Psoas muscle (tissue), 8 donors: ENCODE data around the gene AREL1. TPM values are rescaled to one million over a fixed set of nuclear protein-coding genes. Genes with fewer than 3 reads are reported as not detected.

Experiments
- ATAC-seq, 4 donors: fragments of 200-7000 bp; cut with Tn5 transposase; one replicate each; pipeline ENCODE4 v1.9.1; 2020; ENCODE audit warnings: moderate library complexity in 3 of 4, mild to moderate bottlenecking in 2 of 4
- DNase-seq, 2 donors: peaks; one replicate each; pipeline ENCODE4 v3.0.0-alpha.2; 2020
- H3K27ac ChIP-seq: fragments of 200-600 bp; one replicate; pipeline ENCODE4 v1.8.0; 2022
- H3K27me3 ChIP-seq, 3 donors: fragments of 200-600 bp in 1 of 3; one replicate each; pipeline versions ENCODE4 v1.6.1 to v1.8.0; 2013 to 2022; ENCODE audit warnings: low read length in 2 of 3, mild to moderate bottlenecking in 2 of 3, moderate library complexity in 1 of 3; ENCODE audit not compliant: insufficient read depth in 3 of 3
- H3K36me3 ChIP-seq, 2 donors: fragments of 200-600 bp in 1 of 2; one replicate each; pipeline versions ENCODE4 v1.6.1 to v1.8.0; 2013 to 2022; ENCODE audit warnings: low read depth in 1 of 2, mild to moderate bottlenecking in 1 of 2, moderate library complexity in 1 of 2; ENCODE audit not compliant: insufficient read depth in 1 of 2
- H3K4me1 ChIP-seq: fragments of 200-600 bp; one replicate; pipeline ENCODE4 v1.8.0; 2022
- H3K4me3 ChIP-seq: fragments of 200-600 bp; one replicate; pipeline ENCODE4 v1.8.0; 2022; ENCODE audit warnings: mild to moderate bottlenecking
- H3K9me3 ChIP-seq: fragments of 200-600 bp; one replicate; pipeline ENCODE4 v1.8.0; 2022
- CTCF ChIP-seq: fragments of 200-600 bp; IDR thresholded peaks from one replicate; pipeline ENCODE4 v1.8.0; 2022; ENCODE audit warnings: antibody characterized with exemption
- WGBS, 3 donors: extraction: QIAGEN DNeasy Blood & Tissue Kit; methylation state at CpG; one replicate each; pipeline versions ENCODE4 v1.1.6 to v1.1.7; 2013; 5-methylcytosine and 5-hydroxymethylcytosine counted together
- intact Hi-C, 2 donors: fragments of 100-400 bp; cut with DNase I; formaldehyde crosslinking; loops; one replicate each; pipeline versions ENCODE4 v1.11.0 to v1.14.2; 2022
- polyA plus RNA-seq, 3 donors: library from polyadenylated mRNA; stranded (reverse); fragments of 200-250 nt; gene quantifications; one replicate each; pipeline ENCODE4 v1.2.3, GENCODE V29; 2013
- total RNA-seq, 4 donors: library from RNA; stranded (reverse); fragmentation: NEBNext Ultra II Directional in 2 of 4; extraction: Animal tissue kit (Norgen Biotek cat#: 25700) in 2 of 4; gene quantifications; one replicate each; pipeline versions ENCODE4 v1.2.1 to v1.2.4, GENCODE V29; 2021 to 2023
- donor health status: healthy with polysubstance abuse.
- donor health status: DM: no; HTN: no; CAD: no; lungs with moderate emphysema.
- donor health status: Bipolar disorder and iron deficiency.
- donor health status: healthy.
- donor health status: DM: yes; HTN: yes; CAD: no.
- donor health status: DM: no; HTN: no; CAD: no.
- donor health status: DM: no; HTN: no; CAD: no.
- donor health status: DM: yes; HTN: yes; CAD: no.

AREL1 gene
- total and polyA plus RNA-seq, 7 donors = 8.5 to 24.6 (median 15.4) TPM

DNA sequence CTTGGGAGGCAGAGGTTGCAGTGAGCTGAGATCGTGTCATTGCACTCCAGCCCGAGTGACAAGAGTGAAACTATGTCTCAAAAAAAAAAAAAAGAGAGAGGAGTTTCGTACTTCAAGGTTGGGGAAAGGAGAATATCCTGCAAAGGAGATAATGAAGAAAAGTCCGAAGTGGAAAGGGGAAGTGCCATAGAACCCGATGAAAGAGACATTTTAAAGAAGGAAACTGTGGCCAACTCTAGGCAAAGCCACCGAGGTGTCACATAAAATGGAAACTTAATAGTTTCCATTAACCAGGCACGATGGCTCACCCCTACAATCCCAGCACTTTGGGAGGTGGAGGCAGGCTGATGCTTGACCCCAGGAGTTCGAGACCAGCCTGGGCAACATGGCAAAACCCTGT lies 85.8 kb downstream of the AREL1 start:
- intact Hi-C loops = no loop called here
- no peak for DNase-seq
- no peak overlapping the region for H3K4me3 ChIP-seq
- peaks cover 0 to 2% (median 0%) of the 10 kb centered on the region in 3 donors for H3K27me3 ChIP-seq
- no peaks in the 10 kb centered on the region for H3K4me1 ChIP-seq
- no peaks in the 10 kb centered on the region for H3K9me3 ChIP-seq
- H3K36me3 ChIP-seq = no peaks in the 10 kb centered on the region
- no peak for ATAC-seq
- no peak overlapping the region for H3K27ac ChIP-seq
- TF ChIP-seq CTCF = no peak
- 78 to 84% (median 82%) methylated on average over 7 to 8 of the region's 8 CpGs for WGBS, 3 donors

- no peak for ATAC-seq
- DNase-seq = no peak
- WGBS, 3 donors = 75 to 82% (median 80%) methylated on average over 5 of the region's 5 CpGs
Observed at GRCh38 chr14:74622257-74622656, 90.6 kb downstream of the AREL1 start.

GRCh38 chr14:74621556-74621955 lies 91.3 kb downstream of the AREL1 start:
- whole genome bisulfite sequencing, 3 donors = 84 to 92% (median 89%) methylated on average over 6 of the region's 6 CpGs

More at GRCh38 chr14:74622257-74622656, 90.6 kb downstream of the AREL1 start:
- Histone ChIP-seq H3K9me3 (no peaks in the 10 kb centered on the region), H3K27me3 (peaks cover 0 to 2% (median 0%) of the 10 kb centered on the region in 3 donors), H3K4me3 (no peak overlapping the region), H3K4me1 (no peaks in the 10 kb centered on the region), H3K27ac (no peak overlapping the region), H3K36me3 (no peaks in the 10 kb centered on the region)
- TF ChIP-seq CTCF = no peak
- intact Hi-C loops = no loop called here

GRCh38 chr14:74620923-74621322 lies 92.0 kb downstream of the AREL1 start:
- Histone ChIP-seq H3K4me3 (no peak overlapping the region), H3K27me3 (peaks cover 0 to 2% (median 0%) of the 10 kb centered on the region in 3 donors), H3K9me3 (no peaks in the 10 kb centered on the region), H3K27ac (peak overlapping the region; percentile 61), H3K4me1 (no peaks in the 10 kb centered on the region), H3K36me3 (no peaks in the 10 kb centered on the region)
- intact Hi-C loops = no loop called here
- ATAC-seq (no peak), DNase-seq (no peak)
- TF ChIP-seq CTCF = no peak
- 85 to 92% (median 86%) methylated on average over 3 of the region's 3 CpGs for WGBS, 3 donors

More at GRCh38 chr14:74621556-74621955, 91.3 kb downstream of the AREL1 start:
- no peak overlapping the region for H3K27ac ChIP-seq
- no peak overlapping the region for H3K4me3 ChIP-seq
- intact Hi-C loops = no loop called here
- no peaks in the 10 kb centered on the region for H3K4me1 ChIP-seq
- TF ChIP-seq CTCF = no peak
- H3K9me3 ChIP-seq = no peaks in the 10 kb centered on the region
- no peaks in the 10 kb centered on the region for H3K36me3 ChIP-seq
- ATAC-seq = no peak
- DNase-seq = no peak
- peaks cover 0 to 2% (median 0%) of the 10 kb centered on the region in 3 donors for H3K27me3 ChIP-seq

DNA sequence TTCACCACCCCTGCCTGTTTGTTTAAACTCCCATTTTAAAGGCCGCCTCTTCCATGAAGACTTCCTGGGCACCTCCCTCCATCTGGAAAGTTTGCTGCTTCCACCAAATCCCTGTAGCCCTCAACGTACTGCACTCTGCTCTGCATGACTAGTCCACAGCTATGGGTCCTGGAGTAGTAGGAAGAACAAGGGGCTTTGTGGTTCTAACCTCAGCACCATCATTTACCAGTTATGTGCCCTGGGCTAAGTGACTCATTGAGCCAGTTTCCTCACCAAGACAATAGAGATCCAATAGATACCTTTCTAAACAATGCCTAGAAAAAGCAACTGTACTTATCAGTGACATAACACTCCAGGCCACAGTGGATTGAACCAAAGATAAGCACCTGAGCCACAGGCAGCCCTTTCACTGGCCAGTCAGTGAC lies 92.4 kb downstream of the AREL1 start:
- no peak overlapping the region for H3K4me3 ChIP-seq
- ATAC-seq = peak in 3 of 4 donors; percentile 15 to 46 (median 33)
- WGBS, 3 donors = 72 to 81% (median 73%) methylated on average over 2 of the region's 2 CpGs

More for the DNA sequence above, 92.4 kb downstream of the AREL1 start:
- Histone ChIP-seq H3K4me1 (no peaks in the 10 kb centered on the region), H3K27ac (peak overlapping the region; percentile 64), H3K36me3 (no peaks in the 10 kb centered on the region), H3K27me3 (peaks cover 0 to 2% (median 0%) of the 10 kb centered on the region in 3 donors), H3K9me3 (no peaks in the 10 kb centered on the region)
- no peak for DNase-seq
- no peak for TF ChIP-seq CTCF
- intact Hi-C loops = no loop called here
